Neuronal stem cell (in vitro differentiated cells): ENCODE measurements around the gene APRT.
A peak's percentile ranks its signal among the peaks of the same experiment; 100 is the strongest.

Experiments
- DNase-seq: peaks from one replicate; pipeline ENCODE4 v3.0.0-alpha.2; 2013; ENCODE audit warnings: low spot score
- H2AFZ ChIP-seq: one replicate; pipeline ENCODE4 v1.6.1; 2013; ENCODE audit warnings: mild to moderate bottlenecking, low read length, inconsistent platforms
- H2AK5ac ChIP-seq: 2 replicates; pipeline ENCODE4 v1.6.1; 2013; ENCODE audit warnings: low read depth, mild to moderate bottlenecking, inconsistent platforms, low read length, moderate library complexity, mixed read lengths
- H2BK120ac ChIP-seq: 2 replicates; pipeline ENCODE4 v1.6.1; 2013; ENCODE audit warnings: low read depth, mild to moderate bottlenecking, inconsistent platforms, low read length, moderate library complexity, mixed read lengths
- H2BK12ac ChIP-seq: one replicate; pipeline ENCODE4 v1.6.1; 2013; ENCODE audit warnings: low read length, inconsistent platforms
- H2BK15ac ChIP-seq: 2 replicates; pipeline ENCODE4 v1.6.1; 2013; ENCODE audit warnings: mild to moderate bottlenecking, low read length, inconsistent platforms, mixed read lengths
- H2BK5ac ChIP-seq: one replicate; pipeline ENCODE4 v1.6.1; 2013; ENCODE audit warnings: inconsistent platforms, mild to moderate bottlenecking, low read length, moderate library complexity
- H3K14ac ChIP-seq: one replicate; pipeline ENCODE4 v1.6.1; 2013; ENCODE audit warnings: low read length, inconsistent platforms
- H3K18ac ChIP-seq: 2 replicates; pipeline ENCODE4 v1.6.1; 2013; ENCODE audit warnings: low read length, inconsistent platforms
- H3K23ac ChIP-seq: 2 replicates; pipeline ENCODE4 v1.6.1; 2013; ENCODE audit warnings: low read depth, mild to moderate bottlenecking, mixed read lengths, low read length, inconsistent platforms; ENCODE audit not compliant: poor library complexity
- H3K27ac ChIP-seq: replicated peaks from 3 replicates; pipeline ENCODE4 v1.5.1; 2013; ENCODE audit warnings: low read length, inconsistent platforms
- H3K27me3 ChIP-seq, 3 experiments: 2 replicates each; pipeline ENCODE4 v1.6.1; 2013; ENCODE audit warnings: low read length in 3 of 3, mild to moderate bottlenecking in 2 of 3, inconsistent platforms in 1 of 3, low read depth in 1 of 3, mixed read lengths in 1 of 3, moderate library complexity in 1 of 3; ENCODE audit not compliant: control insufficient read depth in 3 of 3, insufficient read depth in 3 of 3
- H3K36me3 ChIP-seq, 2 donors: replicated peaks in 1 of 2; 2 replicates each; pipeline ENCODE4 v1.6.1; 2013; ENCODE audit warnings: low read length in 2 of 2; ENCODE audit not compliant: control insufficient read depth in 2 of 2, insufficient read depth in 2 of 2
- H3K4ac ChIP-seq: 2 replicates; pipeline ENCODE4 v1.6.1; 2013; ENCODE audit warnings: inconsistent platforms, mild to moderate bottlenecking, low read length, moderate library complexity
- H3K4me1 ChIP-seq, 2 donors: 1 replicate in 1 of 2; 2 replicates in 1 of 2; pipeline ENCODE4 v1.6.1; 2013; ENCODE audit warnings: low read length in 2 of 2, low read depth in 1 of 2; ENCODE audit not compliant: control insufficient read depth in 2 of 2, insufficient read depth in 1 of 2
- H3K4me2 ChIP-seq: one replicate; pipeline ENCODE4 v1.6.1; 2013; ENCODE audit warnings: mild to moderate bottlenecking, low read length, inconsistent platforms; ENCODE audit not compliant: insufficient read depth, poor library complexity, severe bottlenecking
- H3K4me3 ChIP-seq, 2 donors: 2 replicates each; pipeline ENCODE4 v1.5.1; 2013; ENCODE audit warnings: low read length in 2 of 2, mild to moderate bottlenecking in 2 of 2, inconsistent platforms in 1 of 2, moderate library complexity in 1 of 2
- H3K79me1 ChIP-seq: one replicate; pipeline ENCODE4 v1.6.1; 2013; ENCODE audit warnings: low read depth, mild to moderate bottlenecking, inconsistent platforms, low read length, moderate library complexity
- H3K9ac ChIP-seq: one replicate; pipeline ENCODE4 v1.6.1; 2013; ENCODE audit warnings: mild to moderate bottlenecking, low read depth, low read length, inconsistent platforms; ENCODE audit not compliant: poor library complexity
- H3K9me3 ChIP-seq, 2 donors: replicated peaks in 1 of 2; 2 replicates each; pipeline versions ENCODE3 to v1.6.1; 2013; ENCODE audit warnings: low read length in 2 of 2, mild to moderate bottlenecking in 2 of 2, inconsistent platforms in 1 of 2, low read depth in 1 of 2, mixed read lengths in 1 of 2, moderate library complexity in 1 of 2; ENCODE audit not compliant: control insufficient read depth in 2 of 2, insufficient read depth in 1 of 2
- H4K8ac ChIP-seq: one replicate; pipeline ENCODE4 v1.6.1; 2013; ENCODE audit warnings: low read depth, mild to moderate bottlenecking, inconsistent platforms, low read length, moderate library complexity
- H4K91ac ChIP-seq: one replicate; pipeline ENCODE4 v1.6.1; 2013; ENCODE audit warnings: low read length, low read depth, mild to moderate bottlenecking, inconsistent platforms; ENCODE audit not compliant: poor library complexity
- WGBS, 2 donors: extraction: QIAGEN DNeasy Blood & Tissue Kit; methylation state at CpG; one replicate each; pipeline ENCODE4 v1.1.7; 2013; ENCODE audit warnings: missing lambda C conversion rate in 2 of 2, mixed read lengths in 1 of 2; ENCODE audit not compliant: insufficient read length in 2 of 2, insufficient replicate concordance in 1 of 2; ENCODE audit errors: extremely low coverage in 2 of 2; 5-methylcytosine and 5-hydroxymethylcytosine counted together

The APRT gene

GRCh38 chr16:88846088-88846487, 34.4 kb upstream of the APRT start:
- Histone ChIP-seq H3K4ac (no peak overlapping the region), H2AK5ac (no peak overlapping the region), H2BK15ac (no peak overlapping the region), H2BK5ac (no peak overlapping the region), H3K79me1 (peaks cover 7% of the 10 kb centered on the region), H3K9me3 (no peaks in the 10 kb centered on the region), H4K8ac (no peak overlapping the region), H3K27me3 (no peaks in the 10 kb centered on the region), H4K91ac (no peak overlapping the region), H2AFZ (no peak overlapping the region), H3K27ac (no peak overlapping the region), H3K23ac (no peak overlapping the region), H2BK12ac (no peak overlapping the region), H3K9ac (no peak overlapping the region), H3K36me3 (peaks cover 0 to 8% of the 10 kb centered on the region in 2 donors), H3K4me2 (no peak overlapping the region), H3K18ac (no peak overlapping the region), H3K14ac (no peak overlapping the region), H3K4me1 (no peaks in the 10 kb centered on the region), H3K4me3 (no peak overlapping the region), H2BK120ac (no peak overlapping the region)
- DNase-seq = no peak
- WGBS, 2 donors = no CpG with 5 or more reads among the region's 9 CpGs

GRCh38 chr16:88844419-88845036, 32.8 kb upstream of the APRT start:
- Histone ChIP-seq H2AK5ac (no peak overlapping the region), H3K4me1 (no peaks in the 10 kb centered on the region), H3K27ac (no peak overlapping the region), H3K79me1 (peaks cover 4% of the 10 kb centered on the region), H3K36me3 (peaks cover 0 to 4% of the 10 kb centered on the region in 2 donors), H2BK120ac (no peak overlapping the region), H2AFZ (no peak overlapping the region), H3K23ac (no peak overlapping the region), H3K14ac (no peak overlapping the region), H3K4ac (no peak overlapping the region), H2BK12ac (no peak overlapping the region), H4K91ac (no peak overlapping the region), H3K4me3 (no peak overlapping the region), H3K18ac (no peak overlapping the region), H3K9me3 (no peaks in the 10 kb centered on the region), H2BK15ac (no peak overlapping the region), H4K8ac (peak overlapping the region; percentile 65), H3K4me2 (no peak overlapping the region), H3K27me3 (no peaks in the 10 kb centered on the region), H3K9ac (no peak overlapping the region), H2BK5ac (peak overlapping the region; percentile 29)
- no peak for DNase-seq
- WGBS, 2 donors = no CpG with 5 or more reads among the region's 11 CpGs

GRCh38 chr16:88843256-88843655, 31.5 kb upstream of the APRT start:
- H3K4me3 ChIP-seq = no peak overlapping the region
- no peak overlapping the region for H3K9ac ChIP-seq
- peak overlapping the region; percentile 65 for H4K8ac ChIP-seq
- no peak overlapping the region for H3K27ac ChIP-seq
- H4K91ac ChIP-seq = no peak overlapping the region
- H2BK5ac ChIP-seq = no peak overlapping the region
- peaks cover 0 to 6% of the 10 kb centered on the region in 2 donors for H3K36me3 ChIP-seq
- no peak overlapping the region for H2AFZ ChIP-seq
- DNase-seq = no peak
- peaks cover 6% of the 10 kb centered on the region for H3K79me1 ChIP-seq
- no peaks in the 10 kb centered on the region for H3K9me3 ChIP-seq
- peak overlapping the region; percentile 71 for H3K14ac ChIP-seq
- whole genome bisulfite sequencing, 2 donors = no CpG with 5 or more reads among the region's 20 CpGs
- no peak overlapping the region for H2BK15ac ChIP-seq
- H3K27me3 ChIP-seq = no peaks in the 10 kb centered on the region
- peak overlapping the region; percentile 18 for H2AK5ac ChIP-seq
- H3K4ac ChIP-seq = no peak overlapping the region
- no peak overlapping the region for H2BK120ac ChIP-seq
- H3K4me1 ChIP-seq = no peaks in the 10 kb centered on the region
- no peak overlapping the region for H3K4me2 ChIP-seq
- no peak overlapping the region for H2BK12ac ChIP-seq
- H3K18ac ChIP-seq = no peak overlapping the region
- no peak overlapping the region for H3K23ac ChIP-seq

GRCh38 chr16:88842806-88843205, 31.1 kb upstream of the APRT start:
- H3K4me2 ChIP-seq = no peak overlapping the region
- H3K27ac ChIP-seq = no peak overlapping the region
- H2BK120ac ChIP-seq = no peak overlapping the region
- H2AK5ac ChIP-seq = no peak overlapping the region
- no peak overlapping the region for H2BK15ac ChIP-seq
- H3K27me3 ChIP-seq = no peaks in the 10 kb centered on the region
- H2BK5ac ChIP-seq = no peak overlapping the region
- no peaks in the 10 kb centered on the region for H3K4me1 ChIP-seq
- peak overlapping the region; percentile 60 for H3K9ac ChIP-seq
- H2BK12ac ChIP-seq = peak overlapping the region; percentile 22
- H4K91ac ChIP-seq = no peak overlapping the region
- no peak overlapping the region for H3K4ac ChIP-seq
- no peak for DNase-seq
- H3K18ac ChIP-seq = no peak overlapping the region
- H3K9me3 ChIP-seq = no peaks in the 10 kb centered on the region
- no CpG with 5 or more reads among the region's 25 CpGs for WGBS, 2 donors
- H3K4me3 ChIP-seq = no peak overlapping the region
- peaks cover 6% of the 10 kb centered on the region for H3K79me1 ChIP-seq
- H3K14ac ChIP-seq = peak overlapping the region; percentile 38
- no peak overlapping the region for H2AFZ ChIP-seq
- H3K36me3 ChIP-seq = peaks cover 0 to 4% of the 10 kb centered on the region in 2 donors
- H3K23ac ChIP-seq = no peak overlapping the region
- no peak overlapping the region for H4K8ac ChIP-seq
